DOHH2 (cell line): ENCODE data around the gene ABCG1.

Experiments
- EZH2phosphoT487 ChIP-seq: fragments of 200-600 bp; sonication (generic); IDR thresholded peaks from 2 replicates; pipeline ENCODE4 v1.6.1; 2017; ENCODE audit warnings: borderline replicate concordance, mild to moderate bottlenecking, antibody characterized with exemption, low read length, moderate library complexity, mixed read lengths
- TF ChIP-seq, protein P1 (sequence below): fragments of 200-600 bp; sonication (generic); IDR thresholded peaks from one replicate; pipeline ENCODE4 v1.5.1; 2014; ENCODE audit warnings: antibody characterized with exemption, mild to moderate bottlenecking, low read depth, low read length; ENCODE audit not compliant: poor library complexity, severe bottlenecking

DNA sequence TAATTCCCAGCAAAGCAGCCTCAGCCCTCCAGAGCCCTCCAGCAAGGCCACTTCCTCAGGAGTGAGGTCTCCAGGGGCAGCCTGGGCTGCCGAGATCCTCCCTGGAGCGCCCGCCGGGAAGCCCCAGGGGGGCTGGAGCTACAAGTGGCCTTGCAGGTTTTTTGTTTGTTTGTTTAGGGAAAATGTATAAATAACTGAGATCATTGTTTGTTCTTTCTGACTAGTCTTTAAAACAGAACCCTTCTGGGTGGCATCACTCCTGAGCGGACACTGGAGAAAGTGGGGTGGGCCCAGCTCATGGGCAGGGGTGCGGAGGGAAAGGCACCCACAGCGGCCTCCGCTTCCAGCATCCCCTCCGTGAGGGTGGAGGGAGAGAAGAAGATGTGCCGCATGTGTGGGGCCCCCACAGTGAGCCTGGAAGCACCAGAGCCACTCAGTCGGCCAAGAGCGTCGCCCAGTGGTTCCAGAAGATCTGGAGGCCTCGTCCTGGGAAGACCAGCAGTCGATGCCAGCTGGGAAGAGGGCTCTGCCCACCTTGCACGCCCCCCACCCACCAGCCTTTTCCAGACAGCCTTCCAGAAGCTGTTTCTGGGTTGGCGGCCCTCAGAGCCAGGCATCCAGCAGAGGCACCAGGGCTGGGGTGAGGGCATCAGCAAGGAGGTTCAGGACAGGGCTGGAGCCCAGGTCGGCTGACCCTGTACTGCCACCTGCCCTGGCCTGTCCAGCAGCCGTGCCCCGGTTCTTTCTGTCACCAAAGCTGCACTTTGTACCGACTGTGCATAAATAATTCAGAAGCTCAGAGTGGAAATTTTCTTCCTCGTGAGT is 61.6 kb downstream of the ABCG1 start:
- TF ChIP-seq, protein P1, sequence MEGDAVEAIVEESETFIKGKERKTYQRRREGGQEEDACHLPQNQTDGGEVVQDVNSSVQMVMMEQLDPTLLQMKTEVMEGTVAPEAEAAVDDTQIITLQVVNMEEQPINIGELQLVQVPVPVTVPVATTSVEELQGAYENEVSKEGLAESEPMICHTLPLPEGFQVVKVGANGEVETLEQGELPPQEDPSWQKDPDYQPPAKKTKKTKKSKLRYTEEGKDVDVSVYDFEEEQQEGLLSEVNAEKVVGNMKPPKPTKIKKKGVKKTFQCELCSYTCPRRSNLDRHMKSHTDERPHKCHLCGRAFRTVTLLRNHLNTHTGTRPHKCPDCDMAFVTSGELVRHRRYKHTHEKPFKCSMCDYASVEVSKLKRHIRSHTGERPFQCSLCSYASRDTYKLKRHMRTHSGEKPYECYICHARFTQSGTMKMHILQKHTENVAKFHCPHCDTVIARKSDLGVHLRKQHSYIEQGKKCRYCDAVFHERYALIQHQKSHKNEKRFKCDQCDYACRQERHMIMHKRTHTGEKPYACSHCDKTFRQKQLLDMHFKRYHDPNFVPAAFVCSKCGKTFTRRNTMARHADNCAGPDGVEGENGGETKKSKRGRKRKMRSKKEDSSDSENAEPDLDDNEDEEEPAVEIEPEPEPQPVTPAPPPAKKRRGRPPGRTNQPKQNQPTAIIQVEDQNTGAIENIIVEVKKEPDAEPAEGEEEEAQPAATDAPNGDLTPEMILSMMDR: no peak
- TF ChIP-seq EZH2phosphoT487: no peak
